SK-N-SH treated with all-trans-retinoic acid at 6 μM for 48 hours (cell line): ENCODE results near the gene KRTAP15-1.

Source experiments
- ZFP30 ChIP-seq: fragments of 450-650 bp; formaldehyde crosslinking; IDR thresholded peaks from 2 replicates; pipeline ENCODE4 v1.5.0; 2022; ENCODE audit warnings: mild to moderate bottlenecking, moderate library complexity
- TF ChIP-seq, protein P1 (sequence below): fragments of 250-450 bp; sonication (Bioruptor Pico); IDR thresholded peaks from 2 replicates; pipeline ENCODE4 v1.8.0; 2020; ENCODE audit warnings: mild to moderate bottlenecking, moderate library complexity, borderline replicate concordance

DNA sequence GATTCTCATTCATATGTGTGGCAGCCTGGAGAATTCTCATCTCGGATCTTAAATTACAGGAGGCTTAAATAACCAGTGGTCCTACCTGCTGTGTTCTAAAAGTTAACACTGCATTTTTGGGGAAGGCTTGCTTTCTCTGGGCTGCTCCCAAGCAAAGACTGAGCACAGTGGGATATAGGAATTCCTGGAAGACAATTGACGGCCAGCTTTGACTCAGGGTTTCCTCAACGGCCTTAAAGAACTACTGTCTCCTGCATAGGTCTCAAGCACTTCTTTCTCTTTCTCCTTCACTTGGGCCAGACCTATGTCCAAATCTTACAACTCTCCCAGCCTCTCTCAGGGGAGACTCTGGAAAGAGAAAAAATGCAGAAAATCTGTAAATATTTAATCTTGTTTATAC lies 13.3 kb upstream of the KRTAP15-1 start:
- TF ChIP-seq ZFP30 (CRISPR knock-in tag), result no peak
- TF ChIP-seq, protein P1, sequence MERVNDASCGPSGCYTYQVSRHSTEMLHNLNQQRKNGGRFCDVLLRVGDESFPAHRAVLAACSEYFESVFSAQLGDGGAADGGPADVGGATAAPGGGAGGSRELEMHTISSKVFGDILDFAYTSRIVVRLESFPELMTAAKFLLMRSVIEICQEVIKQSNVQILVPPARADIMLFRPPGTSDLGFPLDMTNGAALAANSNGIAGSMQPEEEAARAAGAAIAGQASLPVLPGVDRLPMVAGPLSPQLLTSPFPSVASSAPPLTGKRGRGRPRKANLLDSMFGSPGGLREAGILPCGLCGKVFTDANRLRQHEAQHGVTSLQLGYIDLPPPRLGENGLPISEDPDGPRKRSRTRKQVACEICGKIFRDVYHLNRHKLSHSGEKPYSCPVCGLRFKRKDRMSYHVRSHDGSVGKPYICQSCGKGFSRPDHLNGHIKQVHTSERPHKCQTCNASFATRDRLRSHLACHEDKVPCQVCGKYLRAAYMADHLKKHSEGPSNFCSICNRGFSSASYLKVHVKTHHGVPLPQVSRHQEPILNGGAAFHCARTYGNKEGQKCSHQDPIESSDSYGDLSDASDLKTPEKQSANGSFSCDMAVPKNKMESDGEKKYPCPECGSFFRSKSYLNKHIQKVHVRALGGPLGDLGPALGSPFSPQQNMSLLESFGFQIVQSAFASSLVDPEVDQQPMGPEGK (CRISPR knock-in tag), result no peak
